ENCODE data around the gene HIGD1A. TPM values are rescaled to one million over a fixed set of nuclear protein-coding genes. Genes with fewer than 3 reads are reported as not detected.

The HIGD1A gene
- total RNA-seq, 1 experiment from 2014 or later: 112 TPM

DNA sequence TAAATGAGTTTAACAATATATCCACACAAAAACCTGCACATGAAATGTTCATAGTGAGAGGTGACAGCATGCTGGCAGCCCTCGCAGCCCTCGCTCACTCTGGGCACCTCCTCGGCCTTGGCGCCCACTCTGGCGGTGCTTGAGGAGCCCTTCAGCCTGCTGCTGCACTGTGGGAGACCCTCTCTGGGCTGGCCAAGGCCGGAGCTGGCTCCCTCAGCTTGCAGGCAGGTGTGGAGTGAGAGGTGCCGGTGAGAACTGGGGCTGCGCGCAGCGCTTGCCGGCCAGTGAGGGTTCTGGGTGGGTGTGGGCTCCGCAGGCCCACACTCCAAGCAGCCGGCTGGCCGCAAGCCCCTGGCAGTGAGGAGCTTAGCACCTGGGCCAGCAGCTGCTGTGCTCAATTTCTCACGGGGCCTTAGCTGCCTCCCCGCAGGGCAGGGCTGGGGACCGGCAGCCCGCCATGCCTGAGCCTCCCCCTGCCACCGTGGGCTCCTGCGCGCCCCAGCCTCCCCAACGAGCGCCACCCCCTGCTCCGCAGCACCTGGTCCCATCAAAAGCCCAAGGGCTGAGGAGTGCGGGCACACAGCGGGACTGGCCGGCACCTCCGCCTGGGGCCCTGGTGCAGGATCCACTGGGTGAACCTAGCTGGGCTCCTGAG is 34.7 kb downstream of the HIGD1A start:
- peaks cover 6% of the 10 kb centered on the region for H3K36me3 Mint-ChIP-seq (ENCODE audit: insufficient read depth, unreplicated experiment)
- ChIA-PET POLR2A (interaction anchor here (0.6 kb wide), 1 partner anchor 10 kb away, joined by 7 read pairs; no protein-coding TSS in a partner anchor), CTCF (no interaction called here)
- H3K27me3 Mint-ChIP-seq (ENCODE audit: insufficient read depth, unreplicated experiment): no peaks in the 10 kb centered on the region
- DNase-seq: no peak
- TF ChIP-seq CTCF (IDR thresholded peaks at IDR 0.05; ENCODE audit: insufficient read depth in 1 of 2, low read depth in 1 of 2, low read length in 1 of 2, severe bottlenecking in 1 of 2, unreplicated experiment in 1 of 2): no peak
- no peaks in the 10 kb centered on the region for H3K4me1 Mint-ChIP-seq (ENCODE audit: low read depth, unreplicated experiment)
- H3K4me3 Mint-ChIP-seq (ENCODE audit: unreplicated experiment): no peak overlapping the region
- no peak overlapping the region for H3K4me3 ChIP-seq (ENCODE audit: low read depth, low read length)
- H3K27ac Mint-ChIP-seq (ENCODE audit: unreplicated experiment): no peak overlapping the region
- H3K4me1 ChIP-seq: no peaks in the 10 kb centered on the region
- no peaks in the 10 kb centered on the region for H3K27me3 ChIP-seq (replicated peaks; ENCODE audit: control insufficient read depth, insufficient read depth, low read length)
- intact Hi-C loops (cut with micrococcal nuclease; ENCODE audit: unreplicated experiment): no loop called here
- no peaks in the 10 kb centered on the region for H3K36me3 ChIP-seq (ENCODE audit: control insufficient read depth, insufficient read depth, low read length)
- no TSS peak for BruUV-seq (replicated peaks)
- no peaks in the 10 kb centered on the region for H3K9me3 ChIP-seq
- H3K9me3 Mint-ChIP-seq (ENCODE audit: unreplicated experiment): no peaks in the 10 kb centered on the region

GRCh38 chr3:42764561-42765295 is 39.6 kb downstream of the HIGD1A start:
- Histone ChIP-seq H3K27me3 (replicated peaks; ENCODE audit: control insufficient read depth, insufficient read depth, low read length) (no peaks in the 10 kb centered on the region), H3K9me3 (no peaks in the 10 kb centered on the region), H3K36me3 (ENCODE audit: control insufficient read depth, insufficient read depth, low read length) (no peaks in the 10 kb centered on the region), H3K4me3 (ENCODE audit: low read depth, low read length) (no peak overlapping the region), H3K4me1 (no peaks in the 10 kb centered on the region)
- ChIA-PET CTCF (interaction anchor here (0.6 kb wide), 1 partner anchor 15 kb away, joined by 3 read pairs; no protein-coding TSS in a partner anchor), POLR2A (no interaction called here)
- Mint-ChIP-seq H3K4me3 (ENCODE audit: unreplicated experiment) (no peak overlapping the region), H3K4me1 (ENCODE audit: low read depth, unreplicated experiment) (no peaks in the 10 kb centered on the region), H3K27me3 (ENCODE audit: insufficient read depth, unreplicated experiment) (no peaks in the 10 kb centered on the region), H3K9me3 (ENCODE audit: unreplicated experiment) (no peaks in the 10 kb centered on the region), H3K27ac (ENCODE audit: unreplicated experiment) (no peak overlapping the region), H3K36me3 (ENCODE audit: insufficient read depth, unreplicated experiment) (no peaks in the 10 kb centered on the region)
- BruUV-seq (replicated peaks): no TSS peak
- TF ChIP-seq CTCF (IDR thresholded peaks at IDR 0.05; ENCODE audit: insufficient read depth in 1 of 2, low read depth in 1 of 2, low read length in 1 of 2, severe bottlenecking in 1 of 2, unreplicated experiment in 1 of 2): no peak
- intact Hi-C loops (cut with micrococcal nuclease; ENCODE audit: unreplicated experiment): no loop called here
- no peak for DNase-seq

DNA sequence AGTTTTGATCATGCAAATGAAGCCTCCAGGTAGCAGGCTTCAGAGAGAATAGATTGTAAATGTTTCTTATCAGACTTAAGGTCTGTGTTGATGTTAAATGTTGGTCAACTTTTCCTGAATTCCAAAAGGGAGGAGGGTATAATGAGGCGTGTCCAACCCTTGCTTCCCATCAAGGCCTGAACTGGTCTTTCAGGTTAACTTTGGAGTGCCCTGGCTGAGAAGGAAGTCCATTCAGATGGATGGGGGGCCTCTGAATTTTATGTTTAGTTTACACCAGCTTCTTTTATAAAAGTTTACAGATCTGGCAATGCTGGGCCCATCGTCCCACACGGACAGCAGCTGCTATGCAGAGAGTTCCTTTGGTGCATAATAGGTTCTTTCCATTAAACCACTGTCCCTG is 40.2 kb downstream of the HIGD1A start:
- BruUV-seq (replicated peaks): no TSS peak
- CTCF ChIA-PET: no interaction called here

More for the DNA sequence above, 40.2 kb downstream of the HIGD1A start:
- POLR2A ChIA-PET: no interaction called here
- Histone ChIP-seq H3K36me3 (ENCODE audit: control insufficient read depth, insufficient read depth, low read length) (no peaks in the 10 kb centered on the region), H3K27me3 (replicated peaks; ENCODE audit: control insufficient read depth, insufficient read depth, low read length) (no peaks in the 10 kb centered on the region), H3K4me1 (no peaks in the 10 kb centered on the region), H3K4me3 (ENCODE audit: low read depth, low read length) (no peak overlapping the region), H3K9me3 (no peaks in the 10 kb centered on the region)
- Mint-ChIP-seq H3K9me3 (ENCODE audit: unreplicated experiment) (no peaks in the 10 kb centered on the region), H3K27me3 (ENCODE audit: insufficient read depth, unreplicated experiment) (no peaks in the 10 kb centered on the region), H3K36me3 (ENCODE audit: insufficient read depth, unreplicated experiment) (no peaks in the 10 kb centered on the region), H3K27ac (ENCODE audit: unreplicated experiment) (no peak overlapping the region), H3K4me1 (ENCODE audit: low read depth, unreplicated experiment) (no peaks in the 10 kb centered on the region), H3K4me3 (ENCODE audit: unreplicated experiment) (no peak overlapping the region)
- no peak for DNase-seq
- TF ChIP-seq CTCF (IDR thresholded peaks at IDR 0.05; ENCODE audit: insufficient read depth in 1 of 2, low read depth in 1 of 2, low read length in 1 of 2, severe bottlenecking in 1 of 2, unreplicated experiment in 1 of 2): no peak
- intact Hi-C loops (cut with micrococcal nuclease; ENCODE audit: unreplicated experiment): no loop called here

All from Caco-2 (cell line).